Loucy (cell line): Measurements from ENCODE around the gene ITGA8.

Experiments
- H2AFZ ChIP-seq: fragments of 200-600 bp; sonication (generic); 2 replicates; pipeline ENCODE4 v1.6.0; 2016; ENCODE audit warnings: antibody characterized with exemption, mild to moderate bottlenecking, low read length, moderate library complexity
- H3F3A ChIP-seq: fragments of 200-600 bp; 2 replicates; pipeline ENCODE4 v1.6.0; 2016; ENCODE audit warnings: antibody characterized with exemption, low read depth, mild to moderate bottlenecking
- H3K27me3 ChIP-seq: fragments of 200-600 bp; sonication (generic); 2 replicates; pipeline ENCODE4 v1.6.1; 2014; ENCODE audit warnings: low read length, mild to moderate bottlenecking; ENCODE audit not compliant: insufficient read depth, poor library complexity, severe bottlenecking
- H3K36me3 ChIP-seq: fragments of 200-600 bp; sonication (generic); 2 replicates; pipeline ENCODE4 v1.6.1; 2016; ENCODE audit warnings: low read length; ENCODE audit not compliant: insufficient read depth
- H3K4me1 ChIP-seq: fragments of 200-600 bp; sonication (generic); 2 replicates; pipeline ENCODE4 v1.5.1; 2014; ENCODE audit warnings: low read length, mild to moderate bottlenecking; ENCODE audit not compliant: insufficient read depth, poor library complexity, severe bottlenecking
- H3K4me2 ChIP-seq: fragments of 200-600 bp; sonication (generic); 2 replicates; pipeline ENCODE4 v1.6.0; 2014; ENCODE audit warnings: antibody characterized with exemption, low read length, low read depth, mild to moderate bottlenecking; ENCODE audit not compliant: poor library complexity, severe bottlenecking
- H3K4me3 ChIP-seq: fragments of 200-600 bp; sonication (generic); 2 replicates; pipeline ENCODE4 v1.5.1; 2014; ENCODE audit warnings: low read length, mild to moderate bottlenecking, mixed read lengths; ENCODE audit not compliant: poor library complexity, severe bottlenecking
- H3K79me2 ChIP-seq: fragments of 200-600 bp; sonication (generic); 2 replicates; pipeline ENCODE4 v1.6.1; 2014; ENCODE audit warnings: low read length; ENCODE audit not compliant: insufficient read depth
- H3K9ac ChIP-seq: fragments of 200-600 bp; sonication (generic); 2 replicates; pipeline ENCODE4 v1.6.0; 2014; ENCODE audit warnings: mild to moderate bottlenecking, low read depth, low read length, moderate library complexity; ENCODE audit not compliant: poor library complexity, severe bottlenecking
- H3K9me2 ChIP-seq: fragments of 200-600 bp; sonication (generic); replicated peaks from 2 replicates; pipeline ENCODE4 v1.6.1; 2016; ENCODE audit warnings: low read depth, low read length, mixed read lengths
- H3K9me3 ChIP-seq: fragments of 200-600 bp; sonication (generic); 2 replicates; pipeline ENCODE4 v1.6.1; 2014; ENCODE audit warnings: mild to moderate bottlenecking, antibody characterized with exemption, low read length, low read depth; ENCODE audit not compliant: insufficient read depth
- H4K20me1 ChIP-seq: fragments of 200-600 bp; sonication (generic); 2 replicates; pipeline ENCODE4 v1.6.0; 2014; ENCODE audit warnings: antibody characterized with exemption, low read length, mild to moderate bottlenecking; ENCODE audit not compliant: insufficient read depth, poor library complexity, severe bottlenecking
- CTCF ChIP-seq: fragments of 200-600 bp; sonication (generic); conservative IDR thresholded peaks from 2 replicates; pipeline ENCODE4 v1.5.1; 2014; ENCODE audit warnings: mild to moderate bottlenecking, antibody characterized with exemption, low read length
- EZH2phosphoT487 ChIP-seq: fragments of 200-600 bp; IDR thresholded peaks from 2 replicates; pipeline ENCODE4 v1.6.1; 2018; ENCODE audit warnings: antibody characterized with exemption, mild to moderate bottlenecking, moderate library complexity, borderline replicate concordance

Gene ITGA8

DNA sequence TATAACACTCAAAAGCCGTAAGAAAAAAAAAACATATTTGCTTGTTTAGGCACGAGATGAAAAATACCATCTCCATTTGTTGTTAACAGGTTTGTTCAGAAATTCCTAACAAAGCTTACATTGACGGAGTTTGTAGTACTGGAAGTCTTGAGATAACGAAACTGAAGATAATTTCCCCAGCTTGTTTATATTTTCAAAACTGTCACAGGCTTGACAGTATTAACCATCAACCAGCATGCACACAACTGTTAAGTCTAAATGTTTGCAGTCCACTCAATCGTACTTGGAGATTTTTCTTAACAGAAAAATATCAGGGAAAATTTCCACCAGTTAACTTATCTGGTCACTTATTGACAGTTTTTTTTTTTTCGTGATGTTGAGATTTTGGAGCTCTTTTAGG is 68.5 kb downstream of the ITGA8 start:
- Histone ChIP-seq H3K36me3 (no peaks in the 10 kb centered on the region), H3K4me2 (no peak overlapping the region), H3K4me1 (no peaks in the 10 kb centered on the region), H3K9me3 (no peaks in the 10 kb centered on the region), H2AFZ (no peak overlapping the region), H3K27me3 (no peaks in the 10 kb centered on the region), H3K9me2 (no peaks in the 10 kb centered on the region), H4K20me1 (no peaks in the 10 kb centered on the region), H3K79me2 (no peaks in the 10 kb centered on the region), H3K4me3 (no peak overlapping the region), H3K9ac (no peak overlapping the region), H3F3A (no peaks in the 10 kb centered on the region)
- no peak for TF ChIP-seq EZH2phosphoT487
- TF ChIP-seq CTCF: no peak

- H3K4me3 ChIP-seq: no peak overlapping the region
- H2AFZ ChIP-seq: no peak overlapping the region
- H3K4me1 ChIP-seq: no peaks in the 10 kb centered on the region
- H3K9me3 ChIP-seq: no peaks in the 10 kb centered on the region
- H3K79me2 ChIP-seq: no peaks in the 10 kb centered on the region
- no peaks in the 10 kb centered on the region for H3K36me3 ChIP-seq
- no peak overlapping the region for H3K9ac ChIP-seq
- no peak overlapping the region for H3K4me2 ChIP-seq
- no peaks in the 10 kb centered on the region for H3F3A ChIP-seq
- H3K9me2 ChIP-seq: no peaks in the 10 kb centered on the region
- H3K27me3 ChIP-seq: no peaks in the 10 kb centered on the region
- TF ChIP-seq EZH2phosphoT487: no peak
- H4K20me1 ChIP-seq: no peaks in the 10 kb centered on the region
Observed at GRCh38 chr10:15642095-15642494, 77.6 kb downstream of the ITGA8 start.

DNA sequence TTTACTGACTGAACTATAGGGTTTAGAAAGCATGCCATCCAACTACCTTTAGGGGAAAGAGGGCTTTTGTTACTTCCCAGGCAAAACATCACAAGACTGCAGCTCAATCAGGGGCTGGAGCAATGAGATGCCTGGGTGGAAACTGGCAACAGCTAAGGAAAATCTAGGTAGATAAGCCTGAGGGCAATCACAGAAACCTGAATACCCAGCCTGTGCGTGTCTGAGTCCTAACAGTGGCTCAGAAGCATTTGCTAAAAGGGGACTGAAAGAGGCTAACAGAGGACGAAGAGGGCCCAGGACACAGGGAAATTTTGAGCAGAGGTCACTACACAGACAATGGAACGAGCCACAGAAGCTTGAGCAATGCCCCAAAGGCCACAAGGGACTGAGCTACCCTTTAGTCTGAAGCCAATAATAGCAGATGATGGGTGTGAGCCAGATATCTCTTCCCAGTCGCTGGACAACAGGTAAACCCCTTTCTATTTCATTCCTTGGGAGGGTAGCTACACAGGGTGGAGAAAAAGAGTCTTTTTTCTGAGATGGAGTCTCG is 79.1 kb downstream of the ITGA8 start:
- H2AFZ ChIP-seq: no peak overlapping the region
- H4K20me1 ChIP-seq: no peaks in the 10 kb centered on the region
- no peaks in the 10 kb centered on the region for H3K79me2 ChIP-seq
- H3K36me3 ChIP-seq: no peaks in the 10 kb centered on the region
- H3K9me2 ChIP-seq: no peaks in the 10 kb centered on the region
- no peak overlapping the region for H3K4me3 ChIP-seq
- H3K9ac ChIP-seq: no peak overlapping the region
- TF ChIP-seq CTCF (no peak), EZH2phosphoT487 (no peak)
- H3K9me3 ChIP-seq: no peaks in the 10 kb centered on the region
- no peaks in the 10 kb centered on the region for H3K4me1 ChIP-seq
- no peaks in the 10 kb centered on the region for H3K27me3 ChIP-seq
- no peaks in the 10 kb centered on the region for H3F3A ChIP-seq
- H3K4me2 ChIP-seq: no peak overlapping the region

GRCh38 chr10:15636446-15636845 is 83.3 kb downstream of the ITGA8 start:
- Histone ChIP-seq H3K36me3 (no peaks in the 10 kb centered on the region), H3K27me3 (no peaks in the 10 kb centered on the region), H3K9me3 (no peaks in the 10 kb centered on the region), H3K4me3 (no peak overlapping the region), H3K4me1 (no peaks in the 10 kb centered on the region), H3K9ac (no peak overlapping the region), H3K9me2 (no peaks in the 10 kb centered on the region), H4K20me1 (no peaks in the 10 kb centered on the region), H3K4me2 (no peak overlapping the region), H3F3A (no peaks in the 10 kb centered on the region), H3K79me2 (no peaks in the 10 kb centered on the region), H2AFZ (no peak overlapping the region)
- TF ChIP-seq CTCF (no peak), EZH2phosphoT487 (no peak)
